Fibroblast of the conjunctiva (primary cell): Measurements from ENCODE around the gene CRYAB.
"Not testable (repeated sequence)": the region's sequence is repeated elsewhere in the genome, so short reads cannot be mapped to it uniquely, and the experiment has no call there.

ENCODE experiments used
- DNase-seq: peaks from one replicate; pipeline ENCODE4 v3.0.0-alpha.2; 2010; ENCODE audit warnings: low read depth

The CRYAB gene

GRCh38 chr11:111908639-111909305 is 2.8 kb downstream of the CRYAB start:
- no peak for DNase-seq

- DNase-seq: no peak
Measured at GRCh38 chr11:111906680-111907079, 4.9 kb downstream of the CRYAB start.

GRCh38 chr11:111905411-111905810 is 6.2 kb downstream of the CRYAB start:
- no peak for DNase-seq

- no peak for DNase-seq
Measured at GRCh38 chr11:111886844-111887243, 24.7 kb downstream of the CRYAB start.

- no peak for DNase-seq
Measured at GRCh38 chr11:111886032-111886431, 25.5 kb downstream of the CRYAB start.

GRCh38 chr11:111885053-111885452 is 26.5 kb downstream of the CRYAB start:
- not testable (repeated sequence) for DNase-seq

- no peak for DNase-seq
Measured at GRCh38 chr11:111882202-111882601, 29.4 kb downstream of the CRYAB start.

GRCh38 chr11:111879637-111879960 is 32.0 kb downstream of the CRYAB start:
- DNase-seq: no peak

- peak; percentile 93 for DNase-seq
Measured at GRCh38 chr11:111878849-111879636, 32.5 kb downstream of the CRYAB start, which contains the start of the genes CFAP68 and FDXACB1. Gene CFAP68 (plus strand): TSS chr11:111879541. CDS start chr11:111879561, 20 bp downstream. Gene FDXACB1 (minus strand): TSS chr11:111879165. CDS start chr11:111879132, 33 bp downstream.

- no peak for DNase-seq
Measured at GRCh38 chr11:111878385-111878848, 33.2 kb downstream of the CRYAB start.

GRCh38 chr11:111871693-111872161 is 39.8 kb downstream of the CRYAB start:
- no peak for DNase-seq

- DNase-seq: peak; percentile 51
Measured at GRCh38 chr11:111870886-111871692, 40.5 kb downstream of the CRYAB start, which contains the start of gene ALG9. Gene ALG9 (minus strand): TSS chr11:111871581. CDS start chr11:111871482, 99 bp downstream.

GRCh38 chr11:111870522-111870885 is 41.1 kb downstream of the CRYAB start:
- no peak for DNase-seq

GRCh38 chr11:111870113-111870512 is 41.5 kb downstream of the CRYAB start:
- no peak for DNase-seq

- DNase-seq: no peak
Measured at GRCh38 chr11:111860257-111860656, 51.3 kb downstream of the CRYAB start.
